Thyroid gland (tissue), 4 donors: Measurements from ENCODE around the gene PROK2.

Source experiments
- POLR2A ChIP-seq, 2 donors: fragments of 450-650 bp; IDR thresholded peaks; one replicate each; pipeline ENCODE4 v1.6.1; 2017; ENCODE audit warnings: antibody characterized with exemption in 2 of 2, mild to moderate bottlenecking in 2 of 2, moderate library complexity in 1 of 2
- TF ChIP-seq, protein P1 (sequence below), 6 experiments: fragments of 200-600 bp in 3 of 6; fragments of 450-650 bp in 3 of 6; sonication (generic) in 3 of 6; IDR thresholded peaks; one replicate each; pipeline ENCODE4 v1.5.1; 2016 to 2019; ENCODE audit warnings: antibody characterized with exemption in 6 of 6, mild to moderate bottlenecking in 2 of 6, inconsistent platforms in 1 of 6, moderate library complexity in 1 of 6

- TF ChIP-seq, protein P1, sequence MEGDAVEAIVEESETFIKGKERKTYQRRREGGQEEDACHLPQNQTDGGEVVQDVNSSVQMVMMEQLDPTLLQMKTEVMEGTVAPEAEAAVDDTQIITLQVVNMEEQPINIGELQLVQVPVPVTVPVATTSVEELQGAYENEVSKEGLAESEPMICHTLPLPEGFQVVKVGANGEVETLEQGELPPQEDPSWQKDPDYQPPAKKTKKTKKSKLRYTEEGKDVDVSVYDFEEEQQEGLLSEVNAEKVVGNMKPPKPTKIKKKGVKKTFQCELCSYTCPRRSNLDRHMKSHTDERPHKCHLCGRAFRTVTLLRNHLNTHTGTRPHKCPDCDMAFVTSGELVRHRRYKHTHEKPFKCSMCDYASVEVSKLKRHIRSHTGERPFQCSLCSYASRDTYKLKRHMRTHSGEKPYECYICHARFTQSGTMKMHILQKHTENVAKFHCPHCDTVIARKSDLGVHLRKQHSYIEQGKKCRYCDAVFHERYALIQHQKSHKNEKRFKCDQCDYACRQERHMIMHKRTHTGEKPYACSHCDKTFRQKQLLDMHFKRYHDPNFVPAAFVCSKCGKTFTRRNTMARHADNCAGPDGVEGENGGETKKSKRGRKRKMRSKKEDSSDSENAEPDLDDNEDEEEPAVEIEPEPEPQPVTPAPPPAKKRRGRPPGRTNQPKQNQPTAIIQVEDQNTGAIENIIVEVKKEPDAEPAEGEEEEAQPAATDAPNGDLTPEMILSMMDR (IDR thresholded peaks at IDR 0.05), result no peak
- no peak for TF ChIP-seq POLR2A (IDR thresholded peaks at IDR 0.05)
These were observed 58.8 kb downstream of the PROK2 start for GRCh38 chr3:71726146-71726545.
